ENCODE data around the gene CRADD. TPM values are rescaled to one million over a fixed set of nuclear protein-coding genes. Genes with fewer than 3 reads are reported as not detected.
A peak's percentile ranks its signal among the peaks of the same experiment; 100 is the strongest.

The CRADD gene
- total and polyA plus RNA-seq, 2 of the 4 experiments (the other 2 are of a cell fraction), result 11.1 to 14.0 TPM

GRCh38 chr12:93753285-93753684 lies 76.1 kb downstream of the CRADD start:
- H3K27me3 ChIP-seq (ENCODE audit: control insufficient read depth, insufficient read depth, low read length), result no peaks in the 10 kb centered on the region; the same call in 1 of the 2 replicates
- no peak overlapping the region for H2BK5ac ChIP-seq (ENCODE audit: low read depth, low read length, poor library complexity, severe bottlenecking)
- peaks cover 4% of the 10 kb centered on the region for H4K20me1 ChIP-seq (ENCODE audit: insufficient read depth, low read length)
- no CpG with 5 or more reads among the region's 3 CpGs for WGBS, 2 experiments (ENCODE audit: extremely low coverage in 2 of 2, insufficient read length in 1 of 2)
- no peak overlapping the region for H3K9ac ChIP-seq (ENCODE audit: low read depth, low read length)
- H3K4ac ChIP-seq (ENCODE audit: low read depth, low read length), result no peak overlapping the region
- intact Hi-C loops (cut with micrococcal nuclease) (no loop called here), in situ Hi-C loops (cut with MboI; ENCODE audit: low sequenced_read_pairs) (loop anchor here (10.0 kb wide), 1 partner anchor 248 kb away; no protein-coding TSS in a partner anchor), dilution Hi-C loops (cut with HindIII; ENCODE audit: low sequenced_read_pairs, unreplicated experiment) (no loop called here)
- BruUV-seq (replicated peaks), result no TSS peak
- H4K91ac ChIP-seq (ENCODE audit: insufficient read depth, low read depth, low read length), result no peak overlapping the region; the same call in 1 of the 2 replicates
- H3K9me3 ChIP-seq (ENCODE audit: control insufficient read depth, insufficient read depth, low read length), result peaks cover 10% of the 10 kb centered on the region
- no peak overlapping the region for H3K14ac ChIP-seq (replicated peaks; ENCODE audit: low read depth, low read length)
- H4K8ac ChIP-seq (ENCODE audit: low read depth in 2 of 2, low read length in 2 of 2), result no peak overlapping the region
- H2AK5ac ChIP-seq (ENCODE audit: low read depth, low read length), result peak overlapping the region; percentile 81; the same call in 1 of the 2 replicates
- H3K56ac ChIP-seq (ENCODE audit: extremely low read depth, insufficient read depth, low read length), result no peak overlapping the region
- no peak overlapping the region for H2AFZ ChIP-seq (replicated peaks; ENCODE audit: low read length, poor library complexity)
- H3K4me2 ChIP-seq (ENCODE audit: low read depth, low read length), result no peak overlapping the region
- no peak for DNase-seq
- H4K5ac ChIP-seq (ENCODE audit: low read depth, low read length), result no peak overlapping the region
- no peak overlapping the region for H2BK120ac ChIP-seq (ENCODE audit: low read depth, low read length)
- ChIA-PET CTCF (interaction anchor here (0.6 kb wide), 1 partner anchor 250 kb away, joined by 5 read pairs; no protein-coding TSS in a partner anchor), POLR2A (ENCODE audit: unreplicated experiment) (no interaction called here)
- H3K27ac ChIP-seq (ENCODE audit: insufficient read depth, low read length), result no peak overlapping the region
- H3K79me1 ChIP-seq (ENCODE audit: low read depth in 1 of 2, low read length in 2 of 2), result no peaks in the 10 kb centered on the region; a peak in 1 of 4 replicates
- H2BK20ac ChIP-seq (ENCODE audit: low read depth, low read length), result no peak overlapping the region
- H3K9me1 ChIP-seq (ENCODE audit: insufficient read depth, low read length), result 0 out of 2 replicates have a peak, but pooled peaks cover 5% of the 10 kb centered on the region
- ATAC-seq (ENCODE audit: low read depth), result no peak
- no peak overlapping the region for H3K18ac ChIP-seq (ENCODE audit: low read depth, low read length)
- no peak overlapping the region for H3K4me3 ChIP-seq (ENCODE audit: insufficient read depth, low read depth, low read length)
- H3K36me3 ChIP-seq (ENCODE audit: control insufficient read depth, insufficient read depth, low read length), result no peaks in the 10 kb centered on the region
- no peak overlapping the region for H3K23ac ChIP-seq (ENCODE audit: low read depth, low read length)
- no peak overlapping the region for H2AK9ac ChIP-seq (replicated peaks; ENCODE audit: low read depth, low read length, poor library complexity)
- H3K4me1 ChIP-seq (ENCODE audit: control insufficient read depth, insufficient read depth, low read length), result peaks cover 10% of the 10 kb centered on the region
- H2BK15ac ChIP-seq (ENCODE audit: low read depth, low read length), result no peak overlapping the region
- TF ChIP-seq, protein P1, sequence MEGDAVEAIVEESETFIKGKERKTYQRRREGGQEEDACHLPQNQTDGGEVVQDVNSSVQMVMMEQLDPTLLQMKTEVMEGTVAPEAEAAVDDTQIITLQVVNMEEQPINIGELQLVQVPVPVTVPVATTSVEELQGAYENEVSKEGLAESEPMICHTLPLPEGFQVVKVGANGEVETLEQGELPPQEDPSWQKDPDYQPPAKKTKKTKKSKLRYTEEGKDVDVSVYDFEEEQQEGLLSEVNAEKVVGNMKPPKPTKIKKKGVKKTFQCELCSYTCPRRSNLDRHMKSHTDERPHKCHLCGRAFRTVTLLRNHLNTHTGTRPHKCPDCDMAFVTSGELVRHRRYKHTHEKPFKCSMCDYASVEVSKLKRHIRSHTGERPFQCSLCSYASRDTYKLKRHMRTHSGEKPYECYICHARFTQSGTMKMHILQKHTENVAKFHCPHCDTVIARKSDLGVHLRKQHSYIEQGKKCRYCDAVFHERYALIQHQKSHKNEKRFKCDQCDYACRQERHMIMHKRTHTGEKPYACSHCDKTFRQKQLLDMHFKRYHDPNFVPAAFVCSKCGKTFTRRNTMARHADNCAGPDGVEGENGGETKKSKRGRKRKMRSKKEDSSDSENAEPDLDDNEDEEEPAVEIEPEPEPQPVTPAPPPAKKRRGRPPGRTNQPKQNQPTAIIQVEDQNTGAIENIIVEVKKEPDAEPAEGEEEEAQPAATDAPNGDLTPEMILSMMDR (conservative IDR thresholded peaks at IDR 0.05; ENCODE audit: low read depth, low read length), result no peak
- TF ChIP-seq MXI1 (IDR thresholded peaks at IDR 0.05; ENCODE audit: borderline replicate concordance, low read depth, low read length) (no peak), RFX5 (IDR thresholded peaks at IDR 0.05; ENCODE audit: low read depth, low read length) (no peak), CHD1 (IDR thresholded peaks at IDR 0.05; ENCODE audit: low read depth, low read length) (no peak), NFE2L2 (IDR thresholded peaks at IDR 0.05; ENCODE audit: low read depth, low read length) (no peak), MAFK (IDR thresholded peaks at IDR 0.05; ENCODE audit: low read depth, low read length) (no peak), FOS (IDR thresholded peaks at IDR 0.05; ENCODE audit: low read depth, low read length) (no peak), MAZ (IDR thresholded peaks at IDR 0.05; ENCODE audit: borderline replicate concordance, low read depth, low read length) (no peak), SMC3 (IDR thresholded peaks at IDR 0.05; ENCODE audit: low read depth, low read length) (no peak), POLR2A (IDR thresholded peaks at IDR 0.05; ENCODE audit: low read depth, low read length) (no peak), BHLHE40 (IDR thresholded peaks at IDR 0.05; ENCODE audit: low read depth, low read length) (no peak), RCOR1 (IDR thresholded peaks at IDR 0.05; ENCODE audit: insufficient replicate concordance, low read length) (no peak), RAD21 (IDR thresholded peaks at IDR 0.05; ENCODE audit: low read length) (no peak), CEBPB (IDR thresholded peaks at IDR 0.05; ENCODE audit: low read depth, low read length) (no peak)
- TF ChIP-seq, protein P2, sequence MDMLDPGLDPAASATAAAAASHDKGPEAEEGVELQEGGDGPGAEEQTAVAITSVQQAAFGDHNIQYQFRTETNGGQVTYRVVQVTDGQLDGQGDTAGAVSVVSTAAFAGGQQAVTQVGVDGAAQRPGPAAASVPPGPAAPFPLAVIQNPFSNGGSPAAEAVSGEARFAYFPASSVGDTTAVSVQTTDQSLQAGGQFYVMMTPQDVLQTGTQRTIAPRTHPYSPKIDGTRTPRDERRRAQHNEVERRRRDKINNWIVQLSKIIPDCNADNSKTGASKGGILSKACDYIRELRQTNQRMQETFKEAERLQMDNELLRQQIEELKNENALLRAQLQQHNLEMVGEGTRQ (IDR thresholded peaks at IDR 0.05; ENCODE audit: low read depth, low read length), result no peak
- TF ChIP-seq, protein P3, sequence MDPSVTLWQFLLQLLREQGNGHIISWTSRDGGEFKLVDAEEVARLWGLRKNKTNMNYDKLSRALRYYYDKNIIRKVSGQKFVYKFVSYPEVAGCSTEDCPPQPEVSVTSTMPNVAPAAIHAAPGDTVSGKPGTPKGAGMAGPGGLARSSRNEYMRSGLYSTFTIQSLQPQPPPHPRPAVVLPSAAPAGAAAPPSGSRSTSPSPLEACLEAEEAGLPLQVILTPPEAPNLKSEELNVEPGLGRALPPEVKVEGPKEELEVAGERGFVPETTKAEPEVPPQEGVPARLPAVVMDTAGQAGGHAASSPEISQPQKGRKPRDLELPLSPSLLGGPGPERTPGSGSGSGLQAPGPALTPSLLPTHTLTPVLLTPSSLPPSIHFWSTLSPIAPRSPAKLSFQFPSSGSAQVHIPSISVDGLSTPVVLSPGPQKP (IDR thresholded peaks at IDR 0.05; ENCODE audit: borderline replicate concordance, low read depth, low read length), result no peak

Measured in IMR-90 (cell line).